Body of pancreas (tissue), 4 donors: ENCODE results near the gene TMC1.

Source experiments
- POLR2A ChIP-seq, 3 donors: fragments of 450-650 bp; IDR thresholded peaks; one replicate each; pipeline ENCODE4 v1.6.1; 2016; ENCODE audit warnings: antibody characterized with exemption in 3 of 3, mild to moderate bottlenecking in 2 of 3
- TF ChIP-seq, protein P1 (sequence below), 7 experiments: fragments of 450-650 bp in 4 of 7; fragments of 200-600 bp in 3 of 7; sonication (generic) in 3 of 7; IDR thresholded peaks; one replicate each; pipeline ENCODE4 v1.5.1; 2016 to 2019; ENCODE audit warnings: antibody characterized with exemption in 7 of 7

DNA sequence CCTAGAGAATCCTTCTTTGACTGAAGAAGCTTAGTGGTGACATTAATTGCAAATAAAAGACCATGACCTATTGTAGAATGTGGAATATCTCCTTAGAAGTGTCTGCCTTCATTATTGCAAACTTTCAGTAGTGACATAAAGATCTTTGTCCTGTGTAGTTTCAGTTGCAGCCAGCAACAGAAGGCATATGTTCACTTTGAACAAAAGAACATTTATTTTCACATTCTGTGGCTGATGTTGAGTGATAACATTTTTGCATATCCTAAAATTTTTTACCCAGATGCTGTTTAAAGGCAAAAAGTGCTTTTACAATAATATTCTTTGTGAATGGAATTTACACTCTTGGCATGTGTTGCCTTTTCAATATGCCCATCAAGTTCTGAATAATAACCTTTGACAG lies 165.9 kb downstream of the TMC1 start:
- TF ChIP-seq, protein P1, sequence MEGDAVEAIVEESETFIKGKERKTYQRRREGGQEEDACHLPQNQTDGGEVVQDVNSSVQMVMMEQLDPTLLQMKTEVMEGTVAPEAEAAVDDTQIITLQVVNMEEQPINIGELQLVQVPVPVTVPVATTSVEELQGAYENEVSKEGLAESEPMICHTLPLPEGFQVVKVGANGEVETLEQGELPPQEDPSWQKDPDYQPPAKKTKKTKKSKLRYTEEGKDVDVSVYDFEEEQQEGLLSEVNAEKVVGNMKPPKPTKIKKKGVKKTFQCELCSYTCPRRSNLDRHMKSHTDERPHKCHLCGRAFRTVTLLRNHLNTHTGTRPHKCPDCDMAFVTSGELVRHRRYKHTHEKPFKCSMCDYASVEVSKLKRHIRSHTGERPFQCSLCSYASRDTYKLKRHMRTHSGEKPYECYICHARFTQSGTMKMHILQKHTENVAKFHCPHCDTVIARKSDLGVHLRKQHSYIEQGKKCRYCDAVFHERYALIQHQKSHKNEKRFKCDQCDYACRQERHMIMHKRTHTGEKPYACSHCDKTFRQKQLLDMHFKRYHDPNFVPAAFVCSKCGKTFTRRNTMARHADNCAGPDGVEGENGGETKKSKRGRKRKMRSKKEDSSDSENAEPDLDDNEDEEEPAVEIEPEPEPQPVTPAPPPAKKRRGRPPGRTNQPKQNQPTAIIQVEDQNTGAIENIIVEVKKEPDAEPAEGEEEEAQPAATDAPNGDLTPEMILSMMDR (IDR thresholded peaks at IDR 0.05) = no peak
- TF ChIP-seq POLR2A (IDR thresholded peaks at IDR 0.05) = no peak
